MCF 10A (cell line): ENCODE results near the gene GLYATL1. TPM values are rescaled to one million over a fixed set of nuclear protein-coding genes. Genes with fewer than 3 reads are reported as not detected.

Source experiments
- BruUV-seq: library from RNA; stranded (reverse); fragments of 400-500 nt; replicated peaks from 2 replicates; lab custom pipeline; 2021; lab: Mats Ljungman, UMichigan
- CTCF ChIA-PET: fragments of 300-600 bp; sonication (Branson Sonifier 250); formaldehyde crosslinking; extraction: SDS; loops from one replicate; lab custom pipeline; 2021; ENCODE audit warnings: antibody characterized with exemption, inconsistent platforms; lab: Yijun Ruan, JAX
- POLR2A ChIA-PET: fragments of 300-600, 350-650 bp; sonication (Branson Sonifier 250); formaldehyde crosslinking; extraction: SDS; loops from one replicate; lab custom pipeline; 2020; ENCODE audit warnings: antibody characterized with exemption, inconsistent platforms; lab: Yijun Ruan, JAX
- DNase-seq: peaks from one replicate; pipeline ENCODE4 v3.0.0-alpha.2; 2018; ENCODE audit not compliant: unreplicated experiment
- H3K27ac Mint-ChIP-seq: one replicate; pipeline ENCODE4 v1.8.0; 2022; ENCODE audit warnings: mild to moderate bottlenecking, low read depth, mixed read lengths; ENCODE audit not compliant: unreplicated experiment
- H3K27me3 Mint-ChIP-seq: one replicate; pipeline ENCODE4 v1.8.0; 2022; ENCODE audit warnings: mixed read lengths; ENCODE audit not compliant: insufficient read depth, unreplicated experiment
- H3K36me3 Mint-ChIP-seq: one replicate; pipeline ENCODE4 v1.8.0; 2022; ENCODE audit warnings: mild to moderate bottlenecking, moderate library complexity, mixed read lengths; ENCODE audit not compliant: insufficient read depth, unreplicated experiment
- H3K4me1 Mint-ChIP-seq: one replicate; pipeline ENCODE4 v1.8.0; 2022; ENCODE audit warnings: mixed read lengths; ENCODE audit not compliant: insufficient read depth, unreplicated experiment
- H3K4me3 Mint-ChIP-seq: one replicate; pipeline ENCODE4 v1.8.0; 2022; ENCODE audit warnings: mild to moderate bottlenecking, moderate library complexity, mixed read lengths; ENCODE audit not compliant: unreplicated experiment
- H3K9me3 Mint-ChIP-seq: one replicate; pipeline ENCODE4 v1.8.0; 2022; ENCODE audit warnings: mixed read lengths; ENCODE audit not compliant: unreplicated experiment
- intact Hi-C: fragments of 100-400 bp; cut with micrococcal nuclease; formaldehyde crosslinking; loops from 2 replicates; pipeline ENCODE4 v1.14.1; 2022
- total RNA-seq: library from RNA; stranded (reverse); gene quantifications from 2 replicates; pipeline ENCODE4 v1.2.3, GENCODE V29; 2022
- TF ChIP-seq, protein P1 (sequence below): fragments of 200-600 bp; IDR thresholded peaks from one replicate; pipeline ENCODE4 v1.8.0; 2022; ENCODE audit warnings: antibody characterized with exemption, mild to moderate bottlenecking; ENCODE audit not compliant: unreplicated experiment

GLYATL1 gene
- total RNA-seq, 1 experiment from 2014 or later: not detected

GRCh38 chr11:58919980-58920379 is 19.3 kb upstream of the GLYATL1 start:
- POLR2A ChIA-PET: no interaction called here
- BruUV-seq: no TSS peak
- no peak for DNase-seq
- H3K27ac Mint-ChIP-seq: no peak overlapping the region
- H3K4me3 Mint-ChIP-seq: no peak overlapping the region
- H3K4me1 Mint-ChIP-seq: peaks cover 14% of the 10 kb centered on the region
- no peaks in the 10 kb centered on the region for H3K27me3 Mint-ChIP-seq
- intact Hi-C loops: loop anchor here (5.0 kb wide), 1 partner anchor 268 kb away; no protein-coding TSS in a partner anchor
- no peaks in the 10 kb centered on the region for H3K9me3 Mint-ChIP-seq
- CTCF ChIA-PET: interaction anchor here (0.7 to 1.1 kb wide), 8 partner anchors 14 to 428 kb away, joined by 3 to 4 read pairs (median 3); no protein-coding TSS in a partner anchor
- no peaks in the 10 kb centered on the region for H3K36me3 Mint-ChIP-seq
- TF ChIP-seq, protein P1, sequence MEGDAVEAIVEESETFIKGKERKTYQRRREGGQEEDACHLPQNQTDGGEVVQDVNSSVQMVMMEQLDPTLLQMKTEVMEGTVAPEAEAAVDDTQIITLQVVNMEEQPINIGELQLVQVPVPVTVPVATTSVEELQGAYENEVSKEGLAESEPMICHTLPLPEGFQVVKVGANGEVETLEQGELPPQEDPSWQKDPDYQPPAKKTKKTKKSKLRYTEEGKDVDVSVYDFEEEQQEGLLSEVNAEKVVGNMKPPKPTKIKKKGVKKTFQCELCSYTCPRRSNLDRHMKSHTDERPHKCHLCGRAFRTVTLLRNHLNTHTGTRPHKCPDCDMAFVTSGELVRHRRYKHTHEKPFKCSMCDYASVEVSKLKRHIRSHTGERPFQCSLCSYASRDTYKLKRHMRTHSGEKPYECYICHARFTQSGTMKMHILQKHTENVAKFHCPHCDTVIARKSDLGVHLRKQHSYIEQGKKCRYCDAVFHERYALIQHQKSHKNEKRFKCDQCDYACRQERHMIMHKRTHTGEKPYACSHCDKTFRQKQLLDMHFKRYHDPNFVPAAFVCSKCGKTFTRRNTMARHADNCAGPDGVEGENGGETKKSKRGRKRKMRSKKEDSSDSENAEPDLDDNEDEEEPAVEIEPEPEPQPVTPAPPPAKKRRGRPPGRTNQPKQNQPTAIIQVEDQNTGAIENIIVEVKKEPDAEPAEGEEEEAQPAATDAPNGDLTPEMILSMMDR: no peak

- H3K27me3 Mint-ChIP-seq: no peaks in the 10 kb centered on the region
- CTCF ChIA-PET: interaction anchor here (0.6 to 1.3 kb wide), 3 partner anchors 16 to 639 kb away, joined by 3 to 4 read pairs (median 3); no protein-coding TSS in a partner anchor
- DNase-seq: no peak
- no peaks in the 10 kb centered on the region for H3K36me3 Mint-ChIP-seq
- H3K4me1 Mint-ChIP-seq: peaks cover 14% of the 10 kb centered on the region
- no peak overlapping the region for H3K4me3 Mint-ChIP-seq
- no TSS peak for BruUV-seq
- intact Hi-C loops: loop anchor here (5.0 kb wide), 1 partner anchor 270 kb away; no protein-coding TSS in a partner anchor
- H3K9me3 Mint-ChIP-seq: no peaks in the 10 kb centered on the region
- TF ChIP-seq, protein P1: no peak
- POLR2A ChIA-PET: interaction anchor here (1.6 kb wide), 1 partner anchor 10 kb away, joined by 3 read pairs; no protein-coding TSS in a partner anchor
- no peak overlapping the region for H3K27ac Mint-ChIP-seq
Observed at GRCh38 chr11:58921778-58922390, 17.4 kb upstream of the GLYATL1 start.

DNA sequence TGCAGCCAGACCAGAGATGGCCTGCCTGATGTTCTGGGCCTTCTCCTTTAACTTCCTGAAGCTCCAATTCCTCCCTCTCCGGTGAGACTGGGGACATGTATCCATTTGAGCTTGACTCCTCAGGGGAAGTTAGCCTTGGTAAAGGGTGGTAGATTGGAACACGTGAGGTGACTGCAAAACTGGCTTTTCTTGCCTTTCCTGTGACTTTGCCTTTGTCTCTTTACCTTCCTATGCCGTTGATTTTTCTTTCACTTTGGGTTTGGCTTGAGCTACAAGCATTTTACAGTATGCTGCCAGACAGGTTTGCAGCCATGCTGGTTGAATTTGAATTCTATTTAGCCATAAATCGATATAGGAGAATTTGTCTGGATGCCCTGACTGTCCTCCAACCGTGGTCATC is 16.8 kb upstream of the GLYATL1 start:
- no peaks in the 10 kb centered on the region for H3K36me3 Mint-ChIP-seq
- peaks cover 14% of the 10 kb centered on the region for H3K4me1 Mint-ChIP-seq
- H3K9me3 Mint-ChIP-seq: no peaks in the 10 kb centered on the region
- H3K27me3 Mint-ChIP-seq: no peaks in the 10 kb centered on the region
- no TSS peak for BruUV-seq
- POLR2A ChIA-PET: interaction anchor here (1.6 kb wide), 1 partner anchor 10 kb away, joined by 3 read pairs; no protein-coding TSS in a partner anchor
- no peak overlapping the region for H3K27ac Mint-ChIP-seq
- no peak for DNase-seq
- CTCF ChIA-PET: interaction anchor here (0.6 to 1.3 kb wide), 5 partner anchors 16 to 250 kb away, joined by 3 to 4 read pairs (median 3); no protein-coding TSS in a partner anchor
- no peak overlapping the region for H3K4me3 Mint-ChIP-seq
- intact Hi-C loops: loop anchor here (5.0 kb wide), 1 partner anchor 270 kb away; no protein-coding TSS in a partner anchor
- TF ChIP-seq, protein P1: no peak

DNA sequence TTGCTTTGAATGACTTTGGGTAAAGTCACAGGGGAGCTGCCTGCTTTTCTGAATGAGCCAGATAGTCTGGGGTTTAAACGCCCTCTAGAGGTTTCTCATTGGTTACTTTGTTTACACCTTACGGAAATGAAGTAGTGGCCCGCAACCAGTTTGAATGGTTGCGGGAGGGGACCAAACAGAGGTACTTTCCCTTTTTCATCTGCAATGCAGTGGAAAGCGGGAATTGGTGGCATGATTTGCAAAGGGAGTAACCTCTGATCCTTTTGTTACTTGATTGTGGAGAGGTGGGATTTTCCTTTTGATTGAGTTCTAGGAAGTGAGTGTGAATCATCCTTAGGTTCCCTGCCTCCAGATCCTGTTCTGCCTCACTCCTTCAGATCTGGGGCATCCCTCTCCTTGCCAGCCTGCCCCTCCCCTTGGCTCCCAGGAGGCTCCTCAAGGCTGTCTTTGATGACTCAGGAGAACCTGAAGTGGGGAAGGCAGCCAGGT is 15.9 kb upstream of the GLYATL1 start:
- no TSS peak for BruUV-seq
- DNase-seq: peak; percentile 84
- Mint-ChIP-seq H3K4me3 (peak overlapping the region; percentile 49), H3K4me1 (peaks cover 14% of the 10 kb centered on the region), H3K27me3 (no peaks in the 10 kb centered on the region), H3K27ac (peak overlapping the region; percentile 46), H3K36me3 (no peaks in the 10 kb centered on the region), H3K9me3 (no peaks in the 10 kb centered on the region)
- ChIA-PET CTCF (interaction anchor here (0.6 to 1.5 kb wide), 6 partner anchors 13 to 449 kb away, joined by 3 to 4 read pairs (median 3); no protein-coding TSS in a partner anchor), POLR2A (interaction anchor here (1.6 kb wide), 1 partner anchor 11 kb away, joined by 3 read pairs; no protein-coding TSS in a partner anchor)
- TF ChIP-seq, protein P1: no peak
- intact Hi-C loops: loop anchor here (5.0 kb wide), 1 partner anchor 271 kb away; no protein-coding TSS in a partner anchor
